ENCODE results near the gene MMP7.

- TF ChIP-seq, protein P1, sequence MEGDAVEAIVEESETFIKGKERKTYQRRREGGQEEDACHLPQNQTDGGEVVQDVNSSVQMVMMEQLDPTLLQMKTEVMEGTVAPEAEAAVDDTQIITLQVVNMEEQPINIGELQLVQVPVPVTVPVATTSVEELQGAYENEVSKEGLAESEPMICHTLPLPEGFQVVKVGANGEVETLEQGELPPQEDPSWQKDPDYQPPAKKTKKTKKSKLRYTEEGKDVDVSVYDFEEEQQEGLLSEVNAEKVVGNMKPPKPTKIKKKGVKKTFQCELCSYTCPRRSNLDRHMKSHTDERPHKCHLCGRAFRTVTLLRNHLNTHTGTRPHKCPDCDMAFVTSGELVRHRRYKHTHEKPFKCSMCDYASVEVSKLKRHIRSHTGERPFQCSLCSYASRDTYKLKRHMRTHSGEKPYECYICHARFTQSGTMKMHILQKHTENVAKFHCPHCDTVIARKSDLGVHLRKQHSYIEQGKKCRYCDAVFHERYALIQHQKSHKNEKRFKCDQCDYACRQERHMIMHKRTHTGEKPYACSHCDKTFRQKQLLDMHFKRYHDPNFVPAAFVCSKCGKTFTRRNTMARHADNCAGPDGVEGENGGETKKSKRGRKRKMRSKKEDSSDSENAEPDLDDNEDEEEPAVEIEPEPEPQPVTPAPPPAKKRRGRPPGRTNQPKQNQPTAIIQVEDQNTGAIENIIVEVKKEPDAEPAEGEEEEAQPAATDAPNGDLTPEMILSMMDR (conservative IDR thresholded peaks at IDR 0.05): no peak
- TF ChIP-seq ZFX (IDR thresholded peaks at IDR 0.05): no peak
These were observed 9.0 kb upstream of the MMP7 start for GRCh38 chr11:102539567-102539966.

Measured in C4-2B (cell line).